Stimulated activated CD4-positive, alpha-beta T cell treated with anti-CD3 and anti-CD28 coated beads, Interleukin-4, amount 100 ng/mL, for 24 hours (primary cell): ENCODE results near the gene GPR143.
"Not testable (repeated sequence)": the region's sequence is repeated elsewhere in the genome, so short reads cannot be mapped to it uniquely, and the experiment has no call there.

ENCODE experiments used
- DNase-seq: peaks from one replicate; pipeline ENCODE4 v3.0.0-alpha.2; 2020

The GPR143 gene

GRCh38 chrX:9765737-9766097 is at the start of gene GPR143:
TSS of gene GPR143 (minus strand) at chrX:9765847. CDS start at chrX:9765817, 30 bp downstream.
- no peak for DNase-seq

DNA sequence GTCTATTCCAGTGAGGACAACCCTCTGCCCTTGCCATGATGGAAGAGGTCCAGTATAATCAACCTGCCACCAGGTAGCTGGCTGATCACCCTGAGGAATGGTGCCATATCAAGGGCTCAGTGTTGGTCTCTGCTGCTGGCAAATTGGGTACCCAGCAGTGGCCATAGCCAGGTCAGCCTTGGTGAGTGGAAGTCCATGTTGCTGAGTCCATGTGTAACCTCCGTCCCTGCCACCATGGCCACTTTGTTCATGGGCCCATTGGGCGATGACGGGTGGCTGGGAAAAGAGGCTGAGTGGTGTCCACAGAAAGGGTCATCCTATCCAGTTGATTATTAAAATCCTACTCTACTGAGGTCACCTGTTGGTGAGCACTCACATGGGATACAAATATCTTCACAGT is 45.4 kb upstream of the GPR143 start:
- DNase-seq = not testable (repeated sequence)

DNA sequence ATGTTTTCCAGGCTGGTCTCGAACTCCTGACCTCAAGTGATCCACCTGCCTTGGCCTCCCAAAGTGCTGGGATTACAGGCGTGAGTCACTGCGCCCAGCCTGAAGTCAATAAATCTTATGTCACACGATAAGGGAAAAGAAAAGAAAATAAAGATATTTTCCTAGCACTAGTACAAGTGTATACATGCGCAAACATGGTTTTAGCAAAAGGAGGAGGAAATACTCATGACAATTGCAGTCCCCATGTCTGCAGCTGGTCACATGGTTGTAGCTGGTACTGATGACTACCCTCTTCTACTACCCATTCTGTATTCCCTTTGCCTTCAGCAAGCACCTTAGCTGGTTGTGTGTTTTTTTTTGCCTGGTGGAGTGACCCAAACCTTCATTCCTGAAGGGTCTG is 44.2 kb upstream of the GPR143 start:
- DNase-seq = not testable (repeated sequence)

GRCh38 chrX:9807355-9808182 is 41.9 kb upstream of the GPR143 start:
- no peak for DNase-seq

DNA sequence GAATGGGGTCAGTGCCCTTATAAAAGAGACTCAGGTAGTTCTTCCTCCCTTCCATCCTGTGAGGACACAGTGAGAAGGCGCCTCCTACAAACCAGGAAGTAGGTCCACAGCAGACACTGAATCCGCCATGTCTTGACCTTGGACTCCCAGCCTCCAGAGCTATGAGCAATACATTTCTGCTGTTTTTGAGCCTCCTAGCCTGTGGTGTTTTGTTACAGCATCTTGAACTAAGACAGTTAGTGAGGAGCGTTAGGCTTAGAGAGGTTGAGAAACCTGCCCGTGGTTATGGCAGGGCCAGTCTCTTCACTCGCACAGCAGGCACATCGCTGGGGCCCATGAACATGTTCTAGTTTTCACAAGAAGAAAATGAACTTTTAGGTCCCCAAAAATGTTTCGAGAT is 40.3 kb upstream of the GPR143 start:
- DNase-seq = no peak

DNA sequence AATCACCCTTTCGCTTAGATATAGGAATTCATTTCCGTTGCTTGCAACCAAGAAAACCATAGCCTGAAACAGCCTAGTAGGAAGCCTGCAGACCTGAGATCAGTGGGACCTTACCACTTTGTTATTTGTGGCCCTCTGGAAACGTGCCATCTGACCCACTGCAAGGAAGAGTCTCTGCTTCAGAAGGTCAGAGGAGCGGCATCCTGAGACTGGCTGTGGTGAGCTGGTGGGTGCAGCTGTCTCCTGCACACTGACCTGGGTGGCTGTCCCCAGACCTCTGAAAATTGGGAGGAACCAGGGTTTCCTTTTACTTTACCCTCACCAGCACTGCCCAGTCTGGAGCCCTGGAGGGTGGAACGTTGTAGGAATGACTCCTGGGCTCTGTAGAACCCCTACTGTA is 38.8 kb upstream of the GPR143 start:
- DNase-seq = no peak

DNA sequence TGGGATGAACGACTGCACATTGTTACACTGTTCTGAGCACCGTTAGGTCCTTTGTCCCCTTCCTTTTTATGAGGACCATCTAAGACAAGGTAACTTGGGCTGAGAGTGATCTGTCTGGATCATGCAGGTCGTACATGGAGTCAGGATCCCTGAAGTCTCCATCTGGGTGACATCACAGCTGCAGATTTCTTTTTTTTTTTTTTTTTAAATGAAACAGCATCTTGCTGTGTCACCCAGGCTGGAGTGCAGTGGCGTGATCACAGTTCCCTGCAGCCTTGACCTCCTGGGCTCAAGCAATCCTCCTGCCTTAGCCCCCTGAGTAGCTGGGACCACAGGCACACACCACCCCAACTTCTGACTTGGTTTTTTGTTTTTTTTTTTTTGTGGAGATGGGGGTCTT is 37.1 kb upstream of the GPR143 start:
- no peak for DNase-seq

DNA sequence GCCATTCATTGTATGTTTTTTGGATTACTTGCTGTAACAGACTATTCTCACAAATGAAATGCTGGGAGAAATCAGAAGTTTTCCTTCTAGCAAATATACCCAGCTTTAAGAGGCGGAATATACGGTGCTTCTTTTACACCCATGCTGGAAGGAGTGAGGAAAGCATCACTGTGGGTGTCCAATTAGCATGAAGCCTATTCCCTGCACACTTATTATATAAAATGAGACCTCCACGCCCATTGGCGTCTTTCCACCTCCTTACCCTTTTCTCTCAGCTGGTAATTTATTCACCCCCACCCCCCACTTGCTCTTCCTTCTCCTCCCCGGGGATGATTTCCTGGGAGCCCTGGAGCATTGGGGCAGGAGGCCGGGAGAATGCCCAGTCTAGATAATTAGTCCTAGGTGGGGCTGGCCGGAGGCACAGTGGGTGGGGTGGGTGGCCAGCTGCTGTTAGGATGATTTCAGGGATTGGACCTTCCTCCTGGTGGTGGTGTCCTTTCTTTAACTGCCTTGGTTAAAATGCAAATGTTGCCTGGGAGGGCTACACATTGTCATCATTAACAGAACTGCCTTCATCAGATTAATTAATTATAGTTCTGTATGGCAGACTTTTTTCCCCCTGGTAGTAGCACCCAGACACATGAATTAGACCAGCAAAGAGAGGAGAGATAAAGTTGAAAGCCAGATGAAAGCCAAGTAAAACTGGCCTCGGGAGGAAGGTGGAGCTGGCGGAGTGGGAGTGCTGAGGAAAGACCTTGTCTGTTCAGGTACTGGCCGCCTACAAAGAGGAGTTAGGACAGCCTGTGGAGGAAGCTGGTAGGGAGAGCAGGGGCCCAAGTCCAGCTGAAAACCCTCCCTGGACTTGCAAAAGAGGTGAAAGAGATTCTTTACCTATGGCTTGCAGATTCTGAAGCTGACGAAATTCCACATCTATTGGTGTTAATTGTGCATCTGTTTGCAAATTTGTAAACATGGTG is 32.0 kb upstream of the GPR143 start:
- no peak for DNase-seq

DNA sequence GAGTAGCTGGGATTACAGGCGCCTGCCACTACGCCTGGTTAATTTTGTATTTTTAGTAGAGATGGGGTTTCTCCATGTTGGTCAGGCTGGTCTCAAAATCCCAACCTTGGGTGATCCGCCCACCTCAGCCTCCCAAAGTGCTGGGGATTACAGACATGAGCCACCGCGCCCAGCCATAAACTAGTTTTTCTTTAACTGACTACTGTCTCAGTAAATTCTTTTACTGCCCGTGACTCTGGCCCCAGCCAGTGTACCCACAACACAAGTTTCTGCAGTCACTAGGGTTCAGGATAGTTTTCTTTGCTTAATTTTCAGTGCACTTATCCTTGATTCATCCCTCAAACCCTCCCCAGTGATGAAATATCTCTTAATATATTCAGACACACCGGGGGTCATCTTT is 28.8 kb upstream of the GPR143 start:
- DNase-seq = no peak

DNA sequence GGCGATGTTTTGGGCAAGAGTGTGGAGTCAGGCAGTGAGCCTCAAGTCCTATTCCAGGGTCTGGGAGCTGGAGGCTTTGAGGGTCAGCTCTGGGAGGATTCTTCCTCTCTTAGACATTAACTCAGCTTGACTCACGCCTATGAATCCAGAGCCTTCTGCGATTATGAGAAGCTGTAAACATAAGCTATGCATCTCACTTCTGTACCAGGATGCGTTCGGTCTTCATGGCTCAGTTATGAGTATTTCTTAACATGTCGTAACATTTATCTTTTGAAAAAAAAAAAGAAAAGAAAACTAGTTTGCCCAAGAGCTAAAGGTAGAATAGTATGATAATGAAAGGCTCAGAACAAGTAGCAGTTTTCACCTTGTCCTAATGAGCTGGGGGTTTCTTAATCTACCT is 25.2 kb upstream of the GPR143 start:
- DNase-seq = no peak

DNA sequence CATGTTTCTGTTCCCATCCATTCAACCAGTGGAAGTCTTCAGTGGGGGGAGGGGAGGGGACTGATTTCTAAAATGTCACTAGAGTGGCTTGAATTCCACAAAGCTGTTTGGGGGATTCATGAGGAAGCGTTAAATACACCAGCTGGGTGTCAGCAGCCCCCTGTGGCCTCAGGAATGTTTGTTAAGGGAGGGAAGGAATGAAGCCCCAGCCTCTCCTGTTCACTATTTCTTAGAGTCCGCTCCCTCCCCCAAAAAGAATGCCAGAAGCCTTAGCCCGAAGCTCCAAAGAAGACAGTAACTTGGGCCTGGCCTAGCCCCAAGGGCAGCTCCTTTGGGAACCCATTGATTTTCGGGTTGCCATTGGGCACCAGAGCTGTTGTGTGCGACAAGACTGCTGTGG is 23.9 kb upstream of the GPR143 start:
- no peak for DNase-seq

- DNase-seq = no peak
Observed at GRCh38 chrX:9788911-9789310, 23.3 kb upstream of the GPR143 start.

DNA sequence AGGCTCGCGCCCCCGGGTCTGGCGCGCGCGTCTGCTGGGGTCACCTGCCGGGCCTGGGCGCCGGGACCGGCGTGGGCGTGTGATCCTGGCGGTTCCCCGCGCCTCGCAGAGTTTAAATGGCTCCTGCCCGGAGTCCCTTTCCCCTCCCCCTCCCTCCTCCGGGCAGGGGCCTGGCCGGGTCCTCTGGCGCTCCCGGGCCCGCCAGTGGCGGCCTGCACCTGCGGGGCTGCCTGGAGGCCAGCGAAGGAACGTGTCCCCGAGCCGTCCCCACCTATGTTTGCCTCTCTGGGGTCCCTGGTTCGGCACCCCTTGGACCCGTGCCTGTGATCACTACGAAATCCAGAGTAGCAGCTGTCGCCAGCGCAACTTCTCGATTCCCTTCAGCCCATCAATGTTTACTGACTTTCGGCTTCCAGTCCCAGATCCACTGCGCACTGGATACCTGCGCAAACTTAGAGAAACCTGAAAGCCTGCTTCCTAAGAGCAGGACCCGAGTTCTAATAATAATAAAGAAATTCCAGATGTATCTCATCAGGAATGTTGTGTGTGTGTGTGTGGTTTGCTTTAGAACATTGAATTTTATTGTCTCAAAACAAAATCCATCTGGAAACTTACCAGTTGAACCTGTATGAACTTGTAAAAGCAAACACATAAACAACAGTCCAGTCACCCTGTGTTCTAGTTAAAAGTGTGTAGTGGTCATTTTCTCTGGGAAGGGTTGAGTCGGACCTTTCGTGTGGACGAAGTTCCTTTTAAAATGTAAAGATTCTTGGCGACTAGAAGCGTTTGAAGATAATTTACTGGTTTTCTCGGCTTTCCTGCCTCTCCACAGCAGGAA is 21.4 kb upstream of the GPR143 start:
- DNase-seq = no peak

GRCh38 chrX:9785944-9786797 is 20.5 kb upstream of the GPR143 start, which contains the start of gene SHROOM2:
TSS of gene SHROOM2 (plus strand) at chrX:9786429. CDS start at chrX:9786546, 117 bp downstream.
- DNase-seq = no peak

- no peak for DNase-seq
Observed at GRCh38 chrX:9785254-9785943, 19.8 kb upstream of the GPR143 start.

DNA sequence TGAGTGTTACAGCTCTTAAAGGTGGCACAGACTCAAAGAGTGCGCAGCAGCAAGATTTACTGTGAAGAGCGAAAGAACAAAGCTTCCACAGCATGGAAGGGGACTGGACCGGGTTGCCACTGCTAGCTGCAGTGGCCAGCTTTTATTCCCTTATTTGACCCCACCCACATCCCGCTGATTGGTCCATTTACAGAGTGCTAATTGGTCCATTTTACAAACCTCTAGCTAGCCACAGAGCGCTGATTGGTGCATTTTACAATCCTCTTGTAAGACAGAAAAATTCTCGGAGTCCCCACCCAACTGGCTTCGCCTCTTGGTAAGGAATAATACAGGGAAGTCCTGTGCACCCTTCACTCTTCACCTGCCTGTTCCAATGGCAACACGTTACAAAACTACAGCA is 18.7 kb upstream of the GPR143 start:
- DNase-seq = no peak

DNA sequence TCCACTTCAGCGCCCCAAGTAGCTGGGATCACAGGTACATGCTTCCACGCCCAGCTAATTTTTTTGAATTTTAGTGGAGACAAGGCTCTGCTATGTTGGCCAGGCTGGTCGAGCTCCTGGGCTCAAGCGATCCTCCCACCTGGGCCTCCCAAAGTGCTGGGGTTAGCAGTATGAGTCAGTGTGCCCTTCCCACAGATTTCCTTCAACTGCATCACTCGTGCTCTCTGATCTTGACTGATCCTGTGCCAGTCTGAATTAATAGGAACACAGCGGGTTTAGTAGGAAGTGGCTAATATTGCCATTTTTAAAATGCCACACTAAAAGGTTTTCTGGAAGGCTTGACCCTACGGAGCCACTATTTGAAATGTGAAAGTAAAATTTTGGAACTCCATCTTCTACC is 16.3 kb upstream of the GPR143 start:
- DNase-seq = no peak

DNA sequence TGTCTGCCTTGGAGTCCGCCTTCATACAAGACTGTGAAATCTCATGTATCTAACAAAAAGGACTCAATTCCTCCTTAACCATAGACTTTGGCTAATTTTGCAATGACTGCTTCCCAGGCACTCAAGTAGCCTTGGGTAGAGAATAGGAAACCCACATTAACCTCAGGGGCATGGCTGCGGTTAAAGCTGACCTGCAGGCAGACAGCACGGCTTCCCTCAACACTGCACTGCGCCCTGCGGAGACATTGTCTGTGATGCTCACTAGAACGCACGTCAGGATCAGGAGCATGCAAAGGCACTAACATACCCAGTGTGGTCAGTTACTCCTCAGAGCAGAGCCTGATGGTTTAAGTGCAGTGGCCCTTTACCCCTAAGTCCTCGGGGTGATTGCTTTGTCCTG is 10.3 kb upstream of the GPR143 start:
- DNase-seq = no peak

DNA sequence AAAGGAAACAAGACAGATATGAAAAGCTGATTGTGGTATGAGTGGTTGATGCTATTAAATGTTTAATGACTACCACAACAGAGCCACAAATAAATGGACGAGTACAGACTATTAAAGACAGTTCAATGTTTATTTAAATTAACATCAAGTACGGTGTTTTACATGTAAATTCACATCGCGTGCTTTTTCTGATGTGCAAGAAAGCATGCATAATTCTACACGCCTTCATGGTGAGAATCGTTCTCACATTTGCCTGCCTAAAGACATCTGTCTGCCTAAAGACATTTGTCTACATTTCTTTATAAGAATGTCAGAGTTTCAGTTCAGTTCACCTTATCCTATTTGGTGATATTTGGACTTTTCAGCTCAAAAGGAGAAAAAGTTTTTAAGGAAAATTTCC is 7.3 kb upstream of the GPR143 start:
- DNase-seq = no peak

- no peak for DNase-seq
Observed at GRCh38 chrX:9770319-9770718, 4.7 kb upstream of the GPR143 start.

DNA sequence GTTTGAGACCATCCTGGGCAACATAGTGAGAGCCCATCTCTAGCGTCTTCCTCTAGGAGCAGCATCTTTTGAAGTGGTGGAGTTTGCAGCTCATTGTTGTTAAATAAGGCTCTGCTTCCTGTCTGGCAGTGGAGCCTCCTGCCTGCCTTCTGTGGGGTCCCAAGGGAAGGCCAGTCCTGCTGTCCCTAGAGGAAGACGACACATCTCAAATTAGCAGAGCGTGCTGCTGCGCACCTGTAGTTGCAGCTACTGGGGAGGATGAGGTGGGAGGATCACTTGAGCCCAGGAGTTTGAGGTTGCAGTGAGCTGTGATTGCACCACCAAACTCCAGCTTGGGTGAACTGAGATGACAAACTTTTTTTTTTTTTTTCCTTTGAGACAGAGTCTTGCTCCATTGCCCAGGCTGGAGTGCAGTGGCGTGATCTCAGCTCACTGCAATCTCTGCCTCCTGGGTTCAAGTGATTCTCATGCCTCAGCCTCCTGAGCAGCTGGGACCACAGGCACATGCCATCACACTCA is 2.7 kb upstream of the GPR143 start:
- DNase-seq = not testable (repeated sequence)
